LNCaP clone FGC (cell line): ENCODE data around the gene FASTKD1.
A peak's percentile ranks its signal among the peaks of the same experiment; 100 is the strongest.
"Not testable (repeated sequence)": the region's sequence is repeated elsewhere in the genome, so short reads cannot be mapped to it uniquely, and the experiment has no call there.

Experiments
- DNase-seq: peaks from one replicate; pipeline ENCODE4 v3.0.0-alpha.2; 2011; ENCODE audit warnings: low read depth
- H3K4me3 ChIP-seq: 2 replicates; pipeline ENCODE4 v1.5.1; 2011; ENCODE audit warnings: mild to moderate bottlenecking, low read depth, low read length, control low read depth
- CTCF ChIP-seq: IDR thresholded peaks from 2 replicates; pipeline ENCODE4 v1.5.1; 2012; ENCODE audit warnings: mild to moderate bottlenecking; ENCODE audit not compliant: control insufficient read depth, insufficient read depth; ENCODE audit errors: extremely low read depth

The FASTKD1 gene

DNA sequence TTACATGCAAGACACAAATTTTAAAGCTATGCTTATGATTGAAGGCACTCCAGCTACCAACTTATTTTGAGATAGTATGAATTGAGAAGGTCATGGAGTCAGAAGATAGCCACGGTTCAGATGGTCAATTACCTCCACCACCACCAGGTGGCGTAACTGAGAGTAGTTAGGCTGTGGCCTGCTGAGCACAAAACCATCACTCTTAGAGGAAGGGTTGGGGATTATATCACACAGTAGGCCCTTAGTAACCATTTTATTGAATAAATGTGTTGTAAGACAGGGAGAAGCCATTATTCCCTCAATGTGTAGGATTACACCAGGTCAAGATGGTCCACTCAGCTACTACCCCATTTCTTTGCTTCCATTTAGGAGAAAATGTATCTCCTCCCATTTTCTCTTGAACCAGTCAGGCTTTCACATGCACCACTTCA is 45.4 kb downstream of the FASTKD1 start:
- DNase-seq: peak; percentile 21
- no peak overlapping the region for H3K4me3 ChIP-seq
- TF ChIP-seq CTCF: peak; percentile 85

- no peak overlapping the region for H3K4me3 ChIP-seq
- no peak for DNase-seq
- TF ChIP-seq CTCF: no peak
Measured at GRCh38 chr2:169526451-169526850, 47.2 kb downstream of the FASTKD1 start.

- no peak for TF ChIP-seq CTCF
- no peak for DNase-seq
Measured at GRCh38 chr2:169525434-169525833, 48.2 kb downstream of the FASTKD1 start.

GRCh38 chr2:169523681-169524080 is 50.0 kb downstream of the FASTKD1 start:
- TF ChIP-seq CTCF: no peak
- H3K4me3 ChIP-seq: no peak overlapping the region

More at GRCh38 chr2:169525434-169525833, 48.2 kb downstream of the FASTKD1 start:
- H3K4me3 ChIP-seq: no peak overlapping the region

GRCh38 chr2:169520896-169521295 is 52.8 kb downstream of the FASTKD1 start:
- DNase-seq: no peak
- no peak for TF ChIP-seq CTCF
- no peak overlapping the region for H3K4me3 ChIP-seq

More at GRCh38 chr2:169523681-169524080, 50.0 kb downstream of the FASTKD1 start:
- no peak for DNase-seq

DNA sequence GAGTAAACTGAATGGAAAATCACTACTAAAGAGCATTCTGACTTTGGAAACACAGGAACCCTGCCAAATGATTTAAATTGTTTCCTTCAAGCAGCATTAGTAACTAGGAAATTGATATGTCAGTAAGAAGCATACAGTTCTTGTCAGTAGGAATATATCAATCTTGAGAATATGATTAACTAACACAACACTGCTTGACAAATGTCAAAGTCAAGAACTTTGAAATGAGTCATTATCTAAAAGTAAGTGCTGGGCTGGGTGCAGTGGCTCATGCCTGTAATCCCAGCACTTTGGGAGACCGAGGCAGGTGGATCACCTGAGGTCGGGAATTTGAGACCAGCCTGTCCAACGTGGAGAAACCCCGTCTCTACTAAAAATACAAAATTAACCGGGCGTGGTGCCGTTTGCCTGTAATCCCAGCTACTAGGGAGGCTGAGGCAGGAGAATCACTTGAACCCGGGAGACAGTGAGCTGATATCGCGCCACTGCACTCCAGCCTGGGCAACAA is 57.1 kb downstream of the FASTKD1 start:
- DNase-seq, H3K4me3 ChIP-seq: not testable (repeated sequence)

- not testable (repeated sequence) for DNase-seq, H3K4me3 ChIP-seq
Measured at GRCh38 chr2:169514758-169515157, 58.9 kb downstream of the FASTKD1 start.

DNA sequence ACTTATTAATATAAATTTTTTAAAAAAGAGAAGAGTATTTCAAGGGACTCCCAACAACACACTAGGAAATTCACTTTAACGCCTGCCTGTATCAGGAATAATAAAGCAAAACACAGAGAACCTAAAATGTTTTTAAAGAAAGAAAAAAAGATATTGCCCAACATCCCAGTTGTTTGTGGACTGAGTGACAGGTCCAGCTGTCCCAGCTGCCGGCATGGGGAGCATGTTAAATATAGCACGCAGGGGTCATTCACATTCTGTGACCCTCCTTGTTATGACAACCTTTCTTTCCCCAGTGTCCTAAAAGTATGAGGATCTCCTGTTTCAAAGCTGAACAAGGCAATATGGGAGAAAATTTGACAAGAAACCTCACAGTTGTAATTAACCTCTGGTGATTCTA is 59.7 kb downstream of the FASTKD1 start:
- H3K4me3 ChIP-seq: no peak overlapping the region
- DNase-seq: no peak
- TF ChIP-seq CTCF: no peak
